ENCODE results near the gene PLEKHM3.
A peak's percentile ranks its signal among the peaks of the same experiment; 100 is the strongest.
"Not testable (repeated sequence)": the region's sequence is repeated elsewhere in the genome, so short reads cannot be mapped to it uniquely, and the experiment has no call there.

The PLEKHM3 gene

GRCh38 chr2:208024091-208024490 lies 1.2 kb downstream of the PLEKHM3 start:
- TF ChIP-seq, protein P1, sequence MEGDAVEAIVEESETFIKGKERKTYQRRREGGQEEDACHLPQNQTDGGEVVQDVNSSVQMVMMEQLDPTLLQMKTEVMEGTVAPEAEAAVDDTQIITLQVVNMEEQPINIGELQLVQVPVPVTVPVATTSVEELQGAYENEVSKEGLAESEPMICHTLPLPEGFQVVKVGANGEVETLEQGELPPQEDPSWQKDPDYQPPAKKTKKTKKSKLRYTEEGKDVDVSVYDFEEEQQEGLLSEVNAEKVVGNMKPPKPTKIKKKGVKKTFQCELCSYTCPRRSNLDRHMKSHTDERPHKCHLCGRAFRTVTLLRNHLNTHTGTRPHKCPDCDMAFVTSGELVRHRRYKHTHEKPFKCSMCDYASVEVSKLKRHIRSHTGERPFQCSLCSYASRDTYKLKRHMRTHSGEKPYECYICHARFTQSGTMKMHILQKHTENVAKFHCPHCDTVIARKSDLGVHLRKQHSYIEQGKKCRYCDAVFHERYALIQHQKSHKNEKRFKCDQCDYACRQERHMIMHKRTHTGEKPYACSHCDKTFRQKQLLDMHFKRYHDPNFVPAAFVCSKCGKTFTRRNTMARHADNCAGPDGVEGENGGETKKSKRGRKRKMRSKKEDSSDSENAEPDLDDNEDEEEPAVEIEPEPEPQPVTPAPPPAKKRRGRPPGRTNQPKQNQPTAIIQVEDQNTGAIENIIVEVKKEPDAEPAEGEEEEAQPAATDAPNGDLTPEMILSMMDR (IDR thresholded peaks at IDR 0.05), result no peak
- Histone ChIP-seq H3K4me3 (peak overlapping the region; percentile 97), H3K27ac (no peak overlapping the region)
- no peak for DNase-seq (ENCODE audit: low spot score)

- no peak for DNase-seq (ENCODE audit: low spot score)
- H3K4me3 ChIP-seq, result no peak overlapping the region
- no peak overlapping the region for H3K27ac ChIP-seq
- TF ChIP-seq, protein P1 (IDR thresholded peaks at IDR 0.05), result no peak
Measured at GRCh38 chr2:208020253-208020652, 5.1 kb downstream of the PLEKHM3 start.

DNA sequence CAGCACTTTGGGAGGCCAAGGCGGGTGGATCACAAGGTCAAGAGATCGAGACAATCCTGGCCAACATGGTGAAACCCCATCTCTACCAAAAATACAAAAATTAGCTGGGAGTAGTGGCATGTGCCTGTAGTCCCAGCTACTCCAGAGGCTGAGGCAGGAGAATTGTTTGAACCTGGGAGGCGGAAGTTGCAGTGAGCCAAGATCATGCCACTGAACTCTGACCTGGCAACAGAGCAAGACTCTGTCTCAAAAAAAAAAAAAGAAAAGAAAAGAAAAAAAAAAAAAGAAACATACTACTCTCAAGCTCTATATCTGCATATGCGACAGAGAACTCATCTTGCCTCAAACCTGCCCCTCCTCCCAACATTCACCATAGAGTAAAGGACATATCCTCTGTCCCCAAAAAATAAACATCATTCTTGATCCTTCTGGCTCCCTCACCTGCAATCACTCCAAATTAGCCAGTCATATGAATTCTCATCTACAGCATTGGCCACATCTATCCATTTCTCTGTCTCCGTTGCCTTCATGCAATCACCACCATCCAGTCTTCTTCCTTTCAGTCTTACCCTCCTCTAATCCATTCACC lies 7.1 kb downstream of the PLEKHM3 start:
- not testable (repeated sequence) for H3K27ac ChIP-seq; H3K4me3 ChIP-seq; DNase-seq (ENCODE audit: low spot score)

GRCh38 chr2:208017721-208018120 lies 7.6 kb downstream of the PLEKHM3 start:
- TF ChIP-seq, protein P1 (IDR thresholded peaks at IDR 0.05), result no peak
- DNase-seq (ENCODE audit: low spot score), result no peak
- H3K4me3 ChIP-seq, result no peak overlapping the region
- no peak overlapping the region for H3K27ac ChIP-seq

GRCh38 chr2:208015475-208015874 lies 9.9 kb downstream of the PLEKHM3 start:
- Histone ChIP-seq H3K27ac (no peak overlapping the region), H3K4me3 (no peak overlapping the region)
- DNase-seq (ENCODE audit: low spot score), result no peak
- TF ChIP-seq, protein P1 (IDR thresholded peaks at IDR 0.05), result no peak

GRCh38 chr2:208013285-208014178 lies 11.8 kb downstream of the PLEKHM3 start:
- TF ChIP-seq, protein P1 (IDR thresholded peaks at IDR 0.05), result no peak
- Histone ChIP-seq H3K4me3 (no peak overlapping the region), H3K27ac (no peak overlapping the region)
- no peak for DNase-seq (ENCODE audit: low spot score)

DNA sequence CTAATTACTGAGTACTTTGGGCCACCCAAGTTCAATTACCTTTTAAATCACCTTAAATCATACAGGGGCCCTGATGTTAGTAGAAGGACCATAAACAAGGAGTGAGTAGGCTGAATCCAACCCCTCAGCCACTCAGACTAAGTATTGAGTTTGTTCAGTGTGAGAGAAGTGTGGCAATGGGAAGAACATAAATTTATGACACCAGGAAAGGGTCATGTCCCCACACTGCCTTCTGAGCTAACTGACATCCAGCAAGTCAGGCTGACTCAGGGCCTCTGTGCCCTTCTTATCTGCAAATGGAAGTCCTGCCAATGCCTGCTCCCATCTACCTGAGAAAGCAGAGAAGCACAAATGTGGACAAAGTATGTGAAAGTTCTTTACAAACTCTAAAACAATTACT lies 12.9 kb downstream of the PLEKHM3 start:
- TF ChIP-seq, protein P1 (IDR thresholded peaks at IDR 0.05), result no peak

More for the DNA sequence above, 12.9 kb downstream of the PLEKHM3 start:
- Histone ChIP-seq H3K27ac (no peak overlapping the region), H3K4me3 (no peak overlapping the region)
- DNase-seq (ENCODE audit: low spot score), result no peak

All from coronary artery (tissue), 2 donors.